BLaER1 treated with 17β-estradiol and CSF1 and Interleukin-3, amounts not matched to agents 10 nM and 100 nM (cell line): ENCODE results near the gene GNG4.
A peak's percentile ranks its signal among the peaks of the same experiment; 100 is the strongest.

Experiments
- H3K27ac ChIP-seq, 11 experiments: shearing (Covaris generic); formaldehyde crosslinking; 2 replicates each; pipeline ENCODE4 v1.8.1; 2022
- H3K27me3 ChIP-seq, 11 experiments: shearing (Covaris generic); formaldehyde crosslinking; 2 replicates each; pipeline ENCODE4 v1.8.1; 2022
- H3K36me3 ChIP-seq, 11 experiments: shearing (Covaris generic); formaldehyde crosslinking; 2 replicates each; pipeline ENCODE4 v1.8.1; 2022
- H3K4me1 ChIP-seq, 10 experiments: shearing (Covaris generic); formaldehyde crosslinking; 2 replicates each; pipeline ENCODE4 v1.8.1; 2022
- H3K4me2 ChIP-seq, 11 experiments: shearing (Covaris generic); formaldehyde crosslinking; 2 replicates each; pipeline ENCODE4 v1.8.1; 2022
- H3K4me3 ChIP-seq, 10 experiments: shearing (Covaris generic); formaldehyde crosslinking; 2 replicates each; pipeline ENCODE4 v1.8.1; 2022
- H3K9ac ChIP-seq, 11 experiments: shearing (Covaris generic); formaldehyde crosslinking; 2 replicates each; pipeline ENCODE4 v1.8.1; 2022
- H3K9me3 ChIP-seq, 11 experiments: shearing (Covaris generic); formaldehyde crosslinking; replicated peaks in 1 of 11; 2 replicates each; pipeline ENCODE4 v1.8.1; 2022
- H4K20me1 ChIP-seq, 11 experiments: shearing (Covaris generic); formaldehyde crosslinking; 2 replicates each; pipeline ENCODE4 v1.8.1; 2022
- Cebpa-rat ChIP-seq, 11 experiments: shearing (Covaris generic); IDR thresholded peaks; 2 replicates each; pipeline ENCODE4 v1.8.1; 2022

Gene GNG4

GRCh38 chr1:235637756-235638534 lies 11.6 kb downstream of the GNG4 start:
- no peak for TF ChIP-seq Cebpa-rat (IDR thresholded peaks at IDR 0.05)

GRCh38 chr1:235635938-235636662 lies 13.5 kb downstream of the GNG4 start:
- Histone ChIP-seq H3K9me3 (no peaks in the 10 kb centered on the region), H3K36me3 (no peaks in the 10 kb centered on the region), H3K4me3 (no peak overlapping the region), H3K27me3 (no peaks in the 10 kb centered on the region), H3K27ac (no peak overlapping the region), H3K9ac (no peak overlapping the region), H3K4me2 (no peak overlapping the region), H4K20me1 (no peaks in the 10 kb centered on the region), H3K4me1 (peaks cover 23 to 35% (median 30%) of the 10 kb centered on the region in 10 experiments)
- no peak for TF ChIP-seq Cebpa-rat (IDR thresholded peaks at IDR 0.05)

More at GRCh38 chr1:235637756-235638534, 11.6 kb downstream of the GNG4 start:
- Histone ChIP-seq H3K9me3 (no peaks in the 10 kb centered on the region), H3K27ac (no peak overlapping the region), H3K27me3 (peaks cover 0 to 5% (median 0%) of the 10 kb centered on the region in 11 experiments; a peak in 2 of 22 replicates), H3K4me1 (peaks cover 28 to 42% (median 37%) of the 10 kb centered on the region in 10 experiments), H3K36me3 (no peaks in the 10 kb centered on the region), H3K9ac (no peak overlapping the region), H3K4me2 (no peak overlapping the region), H4K20me1 (peaks cover 0 to 4% (median 0%) of the 10 kb centered on the region in 11 experiments; a peak in 5 of 22 replicates), H3K4me3 (no peak overlapping the region)

GRCh38 chr1:235632506-235633401 lies 16.8 kb downstream of the GNG4 start:
- Histone ChIP-seq H3K4me3 (peak overlapping the region in 4 of 10 experiments; percentile 5 to 53 (median 18); a peak in 4 of 20 replicates), H3K9me3 (no peaks in the 10 kb centered on the region), H3K27me3 (no peaks in the 10 kb centered on the region), H3K36me3 (no peaks in the 10 kb centered on the region), H4K20me1 (no peaks in the 10 kb centered on the region), H3K9ac (peak overlapping the region in 3 of 11 experiments; percentile 2 to 54 (median 23); a peak in 4 of 22 replicates), H3K4me1 (peaks cover 16 to 21% (median 19%) of the 10 kb centered on the region in 10 experiments), H3K4me2 (peak overlapping the region; percentile 37 to 81 (median 72)), H3K27ac (peak overlapping the region in 3 of 11 experiments; percentile 28 to 54 (median 50); a peak in 5 of 22 replicates)
- TF ChIP-seq Cebpa-rat (IDR thresholded peaks at IDR 0.05) = no peak

- H3K27ac ChIP-seq = no peak overlapping the region
Measured at GRCh38 chr1:235631816-235632215, 17.8 kb downstream of the GNG4 start.

GRCh38 chr1:235628316-235629005 lies 21.1 kb downstream of the GNG4 start:
- H3K27me3 ChIP-seq = no peaks in the 10 kb centered on the region
- peaks cover 16 to 29% (median 27%) of the 10 kb centered on the region in 10 experiments for H3K4me1 ChIP-seq
- TF ChIP-seq Cebpa-rat (IDR thresholded peaks at IDR 0.05) = no peak
- no peak overlapping the region for H3K4me2 ChIP-seq
- no peaks in the 10 kb centered on the region for H3K36me3 ChIP-seq
- no peak overlapping the region for H3K9ac ChIP-seq
- H3K4me3 ChIP-seq = no peak overlapping the region
- H3K27ac ChIP-seq = no peak overlapping the region
- H4K20me1 ChIP-seq = no peaks in the 10 kb centered on the region
- no peaks in the 10 kb centered on the region for H3K9me3 ChIP-seq

More at GRCh38 chr1:235631816-235632215, 17.8 kb downstream of the GNG4 start:
- no peak for TF ChIP-seq Cebpa-rat (IDR thresholded peaks at IDR 0.05)
- Histone ChIP-seq H3K4me1 (peaks cover 16 to 21% (median 19%) of the 10 kb centered on the region in 10 experiments), H3K9me3 (no peaks in the 10 kb centered on the region), H4K20me1 (no peaks in the 10 kb centered on the region), H3K36me3 (no peaks in the 10 kb centered on the region), H3K4me2 (peak overlapping the region in 10 of 11 experiments; percentile 37 to 81 (median 70); a peak in 19 of 22 replicates), H3K4me3 (no peak overlapping the region), H3K9ac (no peak overlapping the region), H3K27me3 (no peaks in the 10 kb centered on the region)

GRCh38 chr1:235625831-235626230 lies 23.8 kb downstream of the GNG4 start:
- no peak overlapping the region for H3K27ac ChIP-seq
- peaks cover 0 to 12% (median 10%) of the 10 kb centered on the region in 10 experiments; a peak in 15 of 20 replicates for H3K4me1 ChIP-seq

GRCh38 chr1:235625340-235625739 lies 24.2 kb downstream of the GNG4 start:
- no peaks in the 10 kb centered on the region for H3K9me3 ChIP-seq
- peak overlapping the region in 1 of 11 experiments; percentile 53; a peak in 1 of 22 replicates for H3K4me2 ChIP-seq
- no peaks in the 10 kb centered on the region for H3K27me3 ChIP-seq
- H3K9ac ChIP-seq = no peak overlapping the region
- no peak for TF ChIP-seq Cebpa-rat (IDR thresholded peaks at IDR 0.05)
- no peaks in the 10 kb centered on the region for H4K20me1 ChIP-seq
- no peaks in the 10 kb centered on the region for H3K36me3 ChIP-seq
- no peak overlapping the region for H3K27ac ChIP-seq
- no peak overlapping the region for H3K4me3 ChIP-seq
- H3K4me1 ChIP-seq = peaks cover 0 to 12% (median 10%) of the 10 kb centered on the region in 10 experiments; a peak in 15 of 20 replicates

More at GRCh38 chr1:235625831-235626230, 23.8 kb downstream of the GNG4 start:
- Histone ChIP-seq H3K36me3 (no peaks in the 10 kb centered on the region), H3K27me3 (no peaks in the 10 kb centered on the region), H3K4me3 (no peak overlapping the region), H3K4me2 (no peak overlapping the region), H3K9me3 (no peaks in the 10 kb centered on the region), H3K9ac (no peak overlapping the region), H4K20me1 (no peaks in the 10 kb centered on the region)
- TF ChIP-seq Cebpa-rat (IDR thresholded peaks at IDR 0.05) = no peak

- TF ChIP-seq Cebpa-rat (IDR thresholded peaks at IDR 0.05) = no peak
- H3K9ac ChIP-seq = no peak overlapping the region
- peak overlapping the region in 10 of 11 experiments; percentile 3 to 59 (median 37); a peak in 16 of 22 replicates for H3K4me2 ChIP-seq
- H3K9me3 ChIP-seq = no peaks in the 10 kb centered on the region
- H3K4me1 ChIP-seq = peaks cover 0 to 12% (median 10%) of the 10 kb centered on the region in 10 experiments; a peak in 15 of 20 replicates
- H3K4me3 ChIP-seq = no peak overlapping the region
- H4K20me1 ChIP-seq = no peaks in the 10 kb centered on the region
- no peaks in the 10 kb centered on the region for H3K27me3 ChIP-seq
- H3K27ac ChIP-seq = no peak overlapping the region
- no peaks in the 10 kb centered on the region for H3K36me3 ChIP-seq
Measured at GRCh38 chr1:235624721-235625333, 24.8 kb downstream of the GNG4 start.
